ENCODE measurements around the gene MEF2D.
A peak's percentile ranks its signal among the peaks of the same experiment; 100 is the strongest.

Gene MEF2D

DNA sequence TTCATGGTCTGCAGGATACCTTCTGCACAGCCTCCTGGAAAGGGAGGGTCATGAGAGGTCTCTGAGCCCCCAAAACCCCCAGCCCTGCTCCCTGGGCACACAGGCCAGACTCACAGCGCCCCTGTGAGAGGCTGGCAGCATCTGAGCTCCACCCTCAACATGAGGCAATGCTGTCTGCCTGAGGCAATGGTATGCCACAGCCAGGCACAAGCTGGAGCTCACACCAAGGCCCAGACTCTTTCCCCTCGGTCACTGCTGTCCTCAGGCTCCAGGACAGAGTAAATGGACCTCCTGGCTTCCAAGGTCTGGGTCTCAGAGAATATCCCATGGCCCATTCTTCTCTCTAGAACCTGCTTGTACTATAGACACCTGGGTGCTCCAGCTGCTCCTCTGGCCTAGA lies 17.2 kb downstream of the MEF2D start:
- Histone ChIP-seq H3K27me3 (ENCODE audit: low read depth) (no peaks in the 10 kb centered on the region), H3K9me3 (no peaks in the 10 kb centered on the region), H3K4me3 (no peak overlapping the region), H3K4me1 (no peaks in the 10 kb centered on the region), H3K36me3 (replicated peaks) (peaks cover 34% of the 10 kb centered on the region)
- in situ Hi-C loops (cut with MboI; ENCODE audit: low sequenced_read_pairs) = no loop called here
- DNase-seq (ENCODE audit: low spot score in 2 of 2) = no peak

DNA sequence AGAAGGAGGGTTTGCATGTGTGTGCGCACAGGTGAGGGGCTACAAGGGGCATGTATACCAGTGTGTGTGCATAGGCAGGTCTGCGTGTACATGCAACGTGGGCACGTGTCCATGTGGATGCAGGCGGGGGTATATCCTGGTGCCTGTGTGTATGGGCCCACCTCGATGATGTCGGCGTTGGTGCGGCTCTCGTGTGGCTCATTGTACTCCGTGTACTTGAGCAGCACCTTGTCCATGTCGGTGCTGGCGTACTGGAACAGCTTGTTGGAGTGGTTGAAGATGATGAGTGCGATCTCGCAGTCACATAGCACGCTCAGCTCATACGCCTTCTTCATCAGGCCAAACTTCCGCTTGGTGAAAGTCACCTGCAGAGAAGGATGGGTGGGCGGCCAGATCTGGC lies 18.3 kb downstream of the MEF2D start:
- no peak overlapping the region for H3K4me3 ChIP-seq
- no peak for DNase-seq (ENCODE audit: low spot score in 2 of 2)
- no peaks in the 10 kb centered on the region for H3K9me3 ChIP-seq
- in situ Hi-C loops (cut with MboI; ENCODE audit: low sequenced_read_pairs) = no loop called here
- no peaks in the 10 kb centered on the region for H3K27me3 ChIP-seq (ENCODE audit: low read depth)
- no peaks in the 10 kb centered on the region for H3K4me1 ChIP-seq
- H3K36me3 ChIP-seq (replicated peaks) = peaks cover 38% of the 10 kb centered on the region

DNA sequence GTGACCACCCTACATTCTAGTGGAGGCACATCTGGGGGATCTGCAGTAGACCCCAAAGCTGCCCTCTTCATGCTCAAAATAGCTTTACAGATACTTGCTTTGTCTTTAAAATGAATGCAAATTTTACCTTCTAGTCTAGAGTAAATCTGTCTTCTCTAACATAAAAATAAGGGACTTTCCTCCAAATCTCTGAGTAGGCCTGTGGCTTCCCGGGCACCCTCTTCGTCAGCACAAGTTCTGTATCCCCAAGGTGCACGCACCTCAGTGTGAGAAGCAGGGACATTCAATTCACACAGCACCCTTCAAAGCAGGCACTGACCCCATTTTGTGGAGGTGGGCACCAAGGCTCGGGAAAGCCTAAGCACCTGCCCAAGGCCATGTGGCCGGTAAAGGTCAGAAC lies 19.0 kb downstream of the MEF2D start:
- no peak for DNase-seq (ENCODE audit: low spot score in 2 of 2)
- H3K27me3 ChIP-seq (ENCODE audit: low read depth) = no peaks in the 10 kb centered on the region
- no peaks in the 10 kb centered on the region for H3K9me3 ChIP-seq
- no peaks in the 10 kb centered on the region for H3K4me1 ChIP-seq
- H3K4me3 ChIP-seq = no peak overlapping the region
- peaks cover 39% of the 10 kb centered on the region for H3K36me3 ChIP-seq (replicated peaks)
- in situ Hi-C loops (cut with MboI; ENCODE audit: low sequenced_read_pairs) = no loop called here

DNA sequence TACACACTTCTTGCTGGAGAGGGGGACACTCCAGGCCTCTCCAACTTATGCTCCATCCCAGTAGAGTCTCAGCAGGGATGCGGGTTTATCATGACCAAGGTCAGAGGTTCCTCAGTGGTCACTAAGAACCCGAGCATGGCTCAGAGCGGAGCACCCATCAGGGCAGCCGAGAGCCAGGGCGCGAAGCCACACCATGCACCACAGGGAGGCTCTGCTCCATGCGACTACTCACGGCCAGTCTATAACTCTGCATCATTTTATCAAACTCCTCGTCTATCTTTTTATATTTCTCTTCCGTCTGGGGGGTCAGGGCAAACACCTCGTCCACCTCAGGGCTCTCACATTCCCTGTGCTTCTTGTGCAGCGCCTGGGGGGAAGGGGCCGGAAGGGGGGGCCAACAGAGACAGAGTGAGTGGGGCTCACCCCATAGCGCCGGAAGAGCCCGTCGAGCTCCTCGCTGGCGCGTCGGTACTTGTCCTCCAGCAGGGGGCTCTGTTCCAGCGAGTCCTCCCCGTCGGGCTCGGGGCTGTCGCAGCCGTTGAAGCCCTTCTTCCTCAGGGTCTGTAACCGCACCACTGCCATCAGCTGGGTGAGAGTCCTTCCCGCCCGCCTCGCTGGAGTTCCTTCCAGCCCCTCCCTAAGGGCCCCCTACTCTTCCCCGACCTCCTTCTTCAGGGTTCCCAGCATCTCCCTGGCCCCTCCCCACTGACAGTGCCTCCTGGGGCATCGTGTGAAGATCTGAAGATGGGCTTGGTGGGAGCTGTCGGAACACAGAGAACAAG lies 20.0 kb downstream of the MEF2D start:
- H3K36me3 ChIP-seq (replicated peaks) = peaks cover 43% of the 10 kb centered on the region
- no peak overlapping the region for H3K4me3 ChIP-seq
- in situ Hi-C loops (cut with MboI; ENCODE audit: low sequenced_read_pairs) = no loop called here
- H3K9me3 ChIP-seq = no peaks in the 10 kb centered on the region
- no peaks in the 10 kb centered on the region for H3K27me3 ChIP-seq (ENCODE audit: low read depth)
- DNase-seq (ENCODE audit: low spot score in 2 of 2) = peak in 1 of 2 experiments; percentile 70
- H3K4me1 ChIP-seq = no peaks in the 10 kb centered on the region

DNA sequence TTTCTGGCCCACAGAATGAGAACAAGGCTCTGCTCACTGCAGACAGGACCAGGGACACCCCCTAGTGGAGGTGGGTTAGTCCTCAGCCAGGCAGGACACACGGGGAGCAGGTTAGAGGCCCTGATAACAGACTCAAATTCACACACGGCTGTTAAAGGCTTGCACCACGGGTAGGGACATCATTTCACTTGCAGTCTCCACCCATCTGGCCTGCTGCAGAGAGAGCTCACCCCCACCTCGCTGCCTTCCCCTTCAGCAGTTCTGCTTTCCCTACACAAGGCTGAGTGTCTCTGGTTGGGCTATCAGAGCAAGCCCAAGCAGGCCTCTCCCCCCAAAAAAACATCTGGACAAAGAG lies 20.6 kb downstream of the MEF2D start:
- peaks cover 46% of the 10 kb centered on the region for H3K36me3 ChIP-seq (replicated peaks)
- H3K4me3 ChIP-seq = no peak overlapping the region
- in situ Hi-C loops (cut with MboI; ENCODE audit: low sequenced_read_pairs) = no loop called here
- no peaks in the 10 kb centered on the region for H3K27me3 ChIP-seq (ENCODE audit: low read depth)
- H3K9me3 ChIP-seq = no peaks in the 10 kb centered on the region
- H3K4me1 ChIP-seq = no peaks in the 10 kb centered on the region
- no peak for DNase-seq (ENCODE audit: low spot score in 2 of 2)

DNA sequence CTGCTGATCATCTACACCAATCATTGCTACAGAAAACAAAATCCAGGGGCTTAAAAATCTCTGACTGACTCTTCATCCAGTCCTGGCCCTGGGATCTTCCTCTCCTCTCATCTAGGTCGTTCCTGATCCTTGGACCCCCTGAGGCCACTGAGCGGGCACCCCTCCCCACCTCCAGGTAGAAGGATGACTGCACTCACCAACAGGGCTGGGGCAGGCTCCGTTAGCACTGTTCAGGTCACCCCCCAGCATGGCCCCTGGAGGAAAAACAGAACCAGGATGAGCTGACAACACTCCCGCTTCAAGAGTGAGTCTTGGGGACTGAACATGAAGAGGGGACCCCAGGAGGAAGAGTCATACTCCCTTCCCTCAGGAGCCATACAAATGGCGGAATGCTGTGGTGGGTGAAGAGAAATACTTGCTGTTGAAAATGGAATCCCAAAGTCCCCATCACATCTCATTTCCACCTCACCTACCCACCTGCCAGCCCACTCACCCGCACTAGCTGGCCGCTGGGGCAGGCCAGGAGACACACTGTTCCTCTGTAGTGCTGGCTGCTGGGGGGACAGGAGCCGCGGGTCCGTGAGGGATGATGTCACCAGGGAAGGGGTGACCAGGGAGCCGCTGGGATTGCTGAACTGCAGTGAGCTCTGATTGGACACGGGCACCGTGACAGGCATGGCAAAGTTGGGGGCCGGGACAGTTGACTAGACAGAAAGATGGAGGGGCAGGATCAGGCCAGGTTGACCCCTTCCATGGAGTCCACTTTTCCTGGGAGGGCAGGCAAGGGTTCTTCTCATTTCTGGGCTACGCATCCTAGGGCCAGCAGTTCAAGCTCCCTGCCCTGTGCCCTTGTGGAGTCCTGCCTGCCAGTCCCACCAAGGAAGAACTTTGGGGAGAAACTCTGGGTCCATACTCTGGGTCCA lies 21.2 kb downstream of the MEF2D start:
- H3K4me3 ChIP-seq = no peak overlapping the region
- in situ Hi-C loops (cut with MboI; ENCODE audit: low sequenced_read_pairs) = no loop called here
- H3K9me3 ChIP-seq = no peaks in the 10 kb centered on the region
- no peaks in the 10 kb centered on the region for H3K4me1 ChIP-seq
- H3K27me3 ChIP-seq (ENCODE audit: low read depth) = no peaks in the 10 kb centered on the region
- peaks cover 49% of the 10 kb centered on the region for H3K36me3 ChIP-seq (replicated peaks)
- DNase-seq (ENCODE audit: low spot score in 2 of 2) = no peak

DNA sequence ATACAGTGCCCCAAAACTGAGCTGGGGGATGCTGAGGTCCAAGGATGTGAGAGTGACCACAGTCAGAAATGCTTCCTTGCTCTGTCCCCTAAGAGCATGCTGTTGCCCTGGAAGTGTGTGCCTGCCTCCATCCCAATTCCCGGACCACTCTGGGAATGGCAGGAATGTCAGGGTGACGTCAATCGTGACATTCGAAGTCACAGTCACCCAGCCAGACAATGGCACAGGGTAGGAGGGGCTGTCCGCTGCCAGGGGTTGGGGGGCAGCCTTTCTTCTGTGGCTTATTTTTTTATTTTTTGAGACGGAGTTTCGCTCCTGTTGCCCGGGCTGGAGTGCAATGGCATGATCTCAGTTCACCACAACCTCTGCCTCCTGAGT lies 22.3 kb downstream of the MEF2D start:
- Histone ChIP-seq H3K36me3 (replicated peaks) (peaks cover 60% of the 10 kb centered on the region), H3K4me1 (no peaks in the 10 kb centered on the region), H3K4me3 (no peak overlapping the region), H3K9me3 (no peaks in the 10 kb centered on the region), H3K27me3 (ENCODE audit: low read depth) (no peaks in the 10 kb centered on the region)
- in situ Hi-C loops (cut with MboI; ENCODE audit: low sequenced_read_pairs) = no loop called here
- DNase-seq (ENCODE audit: low spot score in 2 of 2) = no peak

DNA sequence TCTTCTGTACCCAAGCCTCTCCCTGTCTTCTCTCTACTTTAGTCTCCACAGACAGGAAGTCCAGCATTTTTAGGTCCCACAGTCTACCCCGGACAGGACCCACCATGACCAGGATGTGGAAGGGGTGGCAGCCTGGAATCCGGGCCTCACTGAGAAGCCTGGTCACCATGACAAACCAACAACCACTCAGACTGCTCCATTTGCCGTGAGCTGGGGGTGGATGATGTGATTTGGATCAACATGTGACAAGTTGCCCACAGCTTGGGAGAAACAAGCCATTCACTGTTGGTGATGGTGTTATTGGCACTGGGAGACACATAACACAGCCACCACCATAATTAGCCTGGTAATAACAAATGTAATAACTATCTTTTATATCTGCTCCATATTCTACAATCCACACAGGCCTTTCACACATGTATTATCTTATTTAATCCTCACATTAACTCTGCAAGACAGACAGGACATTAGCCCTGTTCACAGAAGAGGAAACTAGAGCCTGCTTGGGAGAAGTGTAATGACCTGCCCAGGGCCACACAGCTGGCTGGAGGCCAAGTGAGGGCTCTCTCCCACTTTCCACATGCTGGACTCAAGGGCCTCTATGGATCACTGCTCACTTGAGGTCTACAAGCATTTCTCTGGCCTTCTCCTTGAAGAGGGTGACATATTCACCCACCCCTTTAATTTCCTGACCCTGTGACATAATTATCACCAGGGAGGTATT lies 22.9 kb downstream of the MEF2D start:
- Histone ChIP-seq H3K27me3 (ENCODE audit: low read depth) (no peaks in the 10 kb centered on the region), H3K36me3 (replicated peaks) (peaks cover 60% of the 10 kb centered on the region), H3K9me3 (no peaks in the 10 kb centered on the region), H3K4me1 (no peaks in the 10 kb centered on the region), H3K4me3 (no peak overlapping the region)
- in situ Hi-C loops (cut with MboI; ENCODE audit: low sequenced_read_pairs) = no loop called here
- DNase-seq (ENCODE audit: low spot score in 2 of 2) = no peak

DNA sequence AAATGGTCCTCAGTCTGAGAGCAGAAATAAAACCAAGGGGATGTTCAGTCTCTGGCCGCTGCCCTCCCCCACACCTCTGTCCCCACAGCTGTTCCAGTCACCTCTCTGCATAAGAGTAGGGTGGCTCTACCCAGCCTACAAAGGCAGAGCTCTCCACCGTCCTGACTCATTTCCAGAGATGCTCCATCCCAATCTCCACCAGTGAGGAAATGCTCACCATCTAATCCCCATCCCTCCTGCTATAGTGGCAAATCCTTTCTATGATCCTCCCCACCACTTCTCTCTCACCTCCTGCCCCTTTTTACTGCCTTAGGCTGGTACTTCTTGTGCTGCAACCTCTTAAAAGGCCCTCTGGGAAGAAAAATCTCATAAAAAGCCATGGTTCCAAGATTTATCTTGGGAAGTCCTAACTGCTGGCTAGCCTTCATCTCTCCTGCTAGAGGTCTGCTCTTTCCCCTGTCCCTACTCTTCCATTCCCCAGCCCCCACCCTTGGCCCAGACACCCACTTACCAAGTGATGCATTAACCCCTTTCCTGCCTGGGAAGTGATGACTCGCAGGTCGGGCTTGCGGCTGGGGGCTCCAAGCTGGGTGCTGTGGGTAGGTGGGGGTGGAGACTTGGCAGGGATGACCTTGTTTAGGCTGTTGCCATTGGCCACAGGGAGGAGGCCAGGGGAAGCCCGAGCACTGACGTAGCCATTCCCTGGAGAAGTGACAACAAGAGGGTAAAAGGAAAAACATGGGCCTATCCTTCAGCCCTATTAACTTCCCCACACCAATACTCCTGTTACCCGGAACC lies 23.9 kb downstream of the MEF2D start:
- H3K9me3 ChIP-seq = no peaks in the 10 kb centered on the region

DNA sequence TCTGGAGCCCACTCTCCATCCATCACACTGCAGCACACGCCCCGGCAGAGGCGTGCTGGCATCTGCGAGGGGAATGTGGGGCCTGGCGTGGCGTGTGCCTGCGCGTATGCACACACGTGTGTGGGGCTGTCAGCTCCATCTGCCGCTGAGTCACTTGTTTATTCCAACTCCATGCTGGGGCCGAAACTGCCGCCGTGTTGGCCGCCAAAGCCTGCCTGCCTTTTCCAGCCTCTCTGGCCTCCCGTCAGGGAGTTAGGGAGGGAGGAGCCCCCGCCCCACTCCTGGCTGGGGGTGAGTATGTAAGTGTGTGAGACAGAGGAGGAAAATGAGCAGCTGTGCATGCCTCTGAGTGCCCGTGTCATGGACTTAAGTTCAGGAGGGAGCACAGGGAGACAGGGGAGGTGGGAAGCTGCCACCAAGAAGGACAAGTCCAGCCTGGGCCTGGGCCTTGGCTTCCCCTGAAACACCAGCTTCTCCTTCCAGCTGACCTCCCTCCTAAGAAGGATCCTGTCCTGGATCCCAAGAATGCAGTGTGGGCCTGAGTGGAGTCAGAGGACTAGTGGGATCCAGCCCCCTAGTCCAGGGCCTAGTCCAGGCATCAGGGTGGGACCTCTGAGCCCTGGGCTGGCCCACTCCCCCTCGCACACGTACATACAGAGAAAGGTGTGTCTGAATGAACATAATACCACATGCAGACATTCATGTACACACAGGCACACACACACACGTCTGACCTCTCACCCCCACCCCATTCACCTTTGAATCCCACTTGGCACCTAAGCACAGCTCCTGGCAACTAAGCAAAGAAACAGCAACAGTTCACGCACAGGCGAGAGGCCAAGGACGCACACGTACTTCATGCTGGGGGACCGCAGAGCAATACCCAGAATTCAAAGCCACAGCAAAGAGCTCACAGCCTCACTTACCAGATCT lies 24.7 kb downstream of the MEF2D start:
- DNase-seq (ENCODE audit: low spot score in 2 of 2) = no peak
- no peaks in the 10 kb centered on the region for H3K27me3 ChIP-seq (ENCODE audit: low read depth)
- no peaks in the 10 kb centered on the region for H3K9me3 ChIP-seq

More for the DNA sequence above, 23.9 kb downstream of the MEF2D start:
- H3K27me3 ChIP-seq (ENCODE audit: low read depth) = no peaks in the 10 kb centered on the region
- H3K4me3 ChIP-seq = no peak overlapping the region
- in situ Hi-C loops (cut with MboI; ENCODE audit: low sequenced_read_pairs) = no loop called here
- peaks cover 51% of the 10 kb centered on the region for H3K36me3 ChIP-seq (replicated peaks)
- no peaks in the 10 kb centered on the region for H3K4me1 ChIP-seq
- no peak for DNase-seq (ENCODE audit: low spot score in 2 of 2)

DNA sequence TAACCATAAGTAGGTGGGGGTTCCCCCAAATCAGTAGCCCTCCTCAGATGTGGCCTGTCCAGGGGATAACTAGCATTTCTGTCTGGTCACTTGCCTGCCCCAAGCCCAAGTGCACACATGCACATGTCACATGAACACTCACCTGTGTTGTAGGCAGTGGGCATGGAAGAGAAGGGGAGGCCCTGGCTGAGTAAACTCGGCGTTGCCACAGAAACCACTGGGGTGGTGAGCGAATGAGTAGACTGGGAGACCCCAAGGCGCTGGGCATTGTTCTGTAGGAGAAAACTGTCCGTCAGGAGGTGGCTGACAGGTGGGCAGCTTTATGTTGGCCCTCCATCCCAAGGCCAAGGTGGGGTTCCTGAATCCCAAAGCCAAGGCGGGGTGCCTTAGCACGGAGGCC lies 25.6 kb downstream of the MEF2D start:
- DNase-seq (ENCODE audit: low spot score in 2 of 2) = no peak
- Histone ChIP-seq H3K27me3 (ENCODE audit: low read depth) (no peaks in the 10 kb centered on the region), H3K4me1 (no peaks in the 10 kb centered on the region), H3K4me3 (no peak overlapping the region), H3K36me3 (replicated peaks) (peaks cover 38% of the 10 kb centered on the region), H3K9me3 (no peaks in the 10 kb centered on the region)
- in situ Hi-C loops (cut with MboI; ENCODE audit: low sequenced_read_pairs) = no loop called here

More for the DNA sequence above, 24.7 kb downstream of the MEF2D start:
- no peaks in the 10 kb centered on the region for H3K4me1 ChIP-seq
- H3K4me3 ChIP-seq = no peak overlapping the region
- in situ Hi-C loops (cut with MboI; ENCODE audit: low sequenced_read_pairs) = no loop called here
- H3K36me3 ChIP-seq (replicated peaks) = peaks cover 47% of the 10 kb centered on the region

All from HAP-1 (cell line).